Esophagus muscularis mucosa (tissue), 3 donors: ENCODE data around the gene BAHCC1.

Experiments
- POLR2AphosphoS5 ChIP-seq, 2 donors: sonication (generic); formaldehyde crosslinking; IDR thresholded peaks; one replicate each; pipeline ENCODE4 v1.6.1; 2017; ENCODE audit warnings: antibody characterized with exemption in 2 of 2
- TF ChIP-seq, protein P1 (sequence below), 3 experiments: fragments of 200-600 bp in 2 of 3; fragments of 450-650 bp in 1 of 3; sonication (generic) in 2 of 3; IDR thresholded peaks; one replicate each; pipeline ENCODE4 v1.5.1; 2017 to 2019; ENCODE audit warnings: antibody characterized with exemption in 3 of 3, mild to moderate bottlenecking in 2 of 3, moderate library complexity in 1 of 3

GRCh38 chr17:81448950-81449349 lies 53.7 kb downstream of the BAHCC1 start:
- TF ChIP-seq, protein P1, sequence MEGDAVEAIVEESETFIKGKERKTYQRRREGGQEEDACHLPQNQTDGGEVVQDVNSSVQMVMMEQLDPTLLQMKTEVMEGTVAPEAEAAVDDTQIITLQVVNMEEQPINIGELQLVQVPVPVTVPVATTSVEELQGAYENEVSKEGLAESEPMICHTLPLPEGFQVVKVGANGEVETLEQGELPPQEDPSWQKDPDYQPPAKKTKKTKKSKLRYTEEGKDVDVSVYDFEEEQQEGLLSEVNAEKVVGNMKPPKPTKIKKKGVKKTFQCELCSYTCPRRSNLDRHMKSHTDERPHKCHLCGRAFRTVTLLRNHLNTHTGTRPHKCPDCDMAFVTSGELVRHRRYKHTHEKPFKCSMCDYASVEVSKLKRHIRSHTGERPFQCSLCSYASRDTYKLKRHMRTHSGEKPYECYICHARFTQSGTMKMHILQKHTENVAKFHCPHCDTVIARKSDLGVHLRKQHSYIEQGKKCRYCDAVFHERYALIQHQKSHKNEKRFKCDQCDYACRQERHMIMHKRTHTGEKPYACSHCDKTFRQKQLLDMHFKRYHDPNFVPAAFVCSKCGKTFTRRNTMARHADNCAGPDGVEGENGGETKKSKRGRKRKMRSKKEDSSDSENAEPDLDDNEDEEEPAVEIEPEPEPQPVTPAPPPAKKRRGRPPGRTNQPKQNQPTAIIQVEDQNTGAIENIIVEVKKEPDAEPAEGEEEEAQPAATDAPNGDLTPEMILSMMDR (IDR thresholded peaks at IDR 0.05) = no peak
- TF ChIP-seq POLR2AphosphoS5 (IDR thresholded peaks at IDR 0.05) = no peak
